ENCODE measurements around the gene GFAP. TPM values are rescaled to one million over a fixed set of nuclear protein-coding genes. Genes with fewer than 3 reads are reported as not detected.
A peak's percentile ranks its signal among the peaks of the same experiment; 100 is the strongest.

Gene GFAP
- total RNA-seq, 3 donors from 2014 or later = 4.2 to 37.0 (median 11.8) TPM

DNA sequence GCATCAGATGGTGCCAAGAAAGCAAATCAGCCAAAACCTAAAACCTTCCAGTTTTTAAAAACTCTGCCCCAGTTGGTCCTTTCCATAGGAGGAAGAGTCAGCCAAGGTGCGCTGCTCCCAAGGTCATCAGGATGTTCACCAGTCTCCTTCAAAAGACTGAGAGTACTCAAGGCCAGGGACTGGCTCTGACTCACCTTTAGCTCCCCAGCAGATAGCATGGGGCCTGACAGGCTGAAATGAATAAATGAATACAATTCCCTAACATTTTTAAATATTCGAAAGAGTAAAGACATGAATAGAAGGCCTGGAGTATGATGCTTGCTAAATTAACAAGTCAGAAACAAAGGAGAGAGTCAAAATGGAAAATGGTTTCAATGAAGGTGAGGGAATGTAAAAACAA, 35.2 kb downstream of the GFAP start:
- intact Hi-C loops (cut with DNase I; ENCODE audit: low total_unique reads) = no loop called here
- no peak overlapping the region for H3K27ac ChIP-seq
- no peak for DNase-seq (ENCODE audit: low spot score in 2 of 2)
- no peaks in the 10 kb centered on the region for H3K4me1 ChIP-seq
- H3K27me3 ChIP-seq = no peaks in the 10 kb centered on the region
- no peak for TF ChIP-seq POLR2A (IDR thresholded peaks at IDR 0.05)
- TF ChIP-seq, protein P1, sequence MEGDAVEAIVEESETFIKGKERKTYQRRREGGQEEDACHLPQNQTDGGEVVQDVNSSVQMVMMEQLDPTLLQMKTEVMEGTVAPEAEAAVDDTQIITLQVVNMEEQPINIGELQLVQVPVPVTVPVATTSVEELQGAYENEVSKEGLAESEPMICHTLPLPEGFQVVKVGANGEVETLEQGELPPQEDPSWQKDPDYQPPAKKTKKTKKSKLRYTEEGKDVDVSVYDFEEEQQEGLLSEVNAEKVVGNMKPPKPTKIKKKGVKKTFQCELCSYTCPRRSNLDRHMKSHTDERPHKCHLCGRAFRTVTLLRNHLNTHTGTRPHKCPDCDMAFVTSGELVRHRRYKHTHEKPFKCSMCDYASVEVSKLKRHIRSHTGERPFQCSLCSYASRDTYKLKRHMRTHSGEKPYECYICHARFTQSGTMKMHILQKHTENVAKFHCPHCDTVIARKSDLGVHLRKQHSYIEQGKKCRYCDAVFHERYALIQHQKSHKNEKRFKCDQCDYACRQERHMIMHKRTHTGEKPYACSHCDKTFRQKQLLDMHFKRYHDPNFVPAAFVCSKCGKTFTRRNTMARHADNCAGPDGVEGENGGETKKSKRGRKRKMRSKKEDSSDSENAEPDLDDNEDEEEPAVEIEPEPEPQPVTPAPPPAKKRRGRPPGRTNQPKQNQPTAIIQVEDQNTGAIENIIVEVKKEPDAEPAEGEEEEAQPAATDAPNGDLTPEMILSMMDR (IDR thresholded peaks at IDR 0.05) = no peak
- no peak for TF ChIP-seq POLR2AphosphoS5 (IDR thresholded peaks at IDR 0.05)
- no peaks in the 10 kb centered on the region for H3K9me3 ChIP-seq
- peaks cover 18% of the 10 kb centered on the region for H3K36me3 ChIP-seq
- no peak overlapping the region for H3K4me3 ChIP-seq

DNA sequence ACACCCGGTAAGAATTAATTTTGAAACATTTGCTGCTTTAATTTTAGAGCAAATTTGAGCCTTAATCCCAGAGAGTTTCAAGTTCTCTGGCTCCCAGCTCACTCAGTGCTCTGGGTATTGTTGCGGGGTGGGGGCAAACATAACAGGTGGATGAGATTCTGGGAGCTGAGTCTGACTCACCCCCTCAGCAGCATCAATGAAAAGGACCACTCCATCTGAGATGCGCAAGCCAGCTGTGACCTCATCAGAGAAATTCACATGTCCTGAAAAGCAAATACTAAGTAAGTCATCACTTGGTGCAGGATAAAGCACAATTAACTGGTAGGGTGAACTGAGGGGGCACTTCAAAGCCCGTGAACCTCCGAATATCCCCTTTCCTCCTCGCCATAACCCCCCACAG, 35.9 kb downstream of the GFAP start:
- Histone ChIP-seq H3K27me3 (no peaks in the 10 kb centered on the region), H3K27ac (no peak overlapping the region), H3K4me3 (no peak overlapping the region), H3K4me1 (no peaks in the 10 kb centered on the region), H3K9me3 (no peaks in the 10 kb centered on the region), H3K36me3 (peaks cover 15% of the 10 kb centered on the region)
- TF ChIP-seq, protein P1 (IDR thresholded peaks at IDR 0.05) = no peak
- no peak for TF ChIP-seq POLR2AphosphoS5 (IDR thresholded peaks at IDR 0.05)
- no peak for TF ChIP-seq POLR2A (IDR thresholded peaks at IDR 0.05)
- intact Hi-C loops (cut with DNase I; ENCODE audit: low total_unique reads) = no loop called here
- no peak for DNase-seq (ENCODE audit: low spot score in 2 of 2)

DNA sequence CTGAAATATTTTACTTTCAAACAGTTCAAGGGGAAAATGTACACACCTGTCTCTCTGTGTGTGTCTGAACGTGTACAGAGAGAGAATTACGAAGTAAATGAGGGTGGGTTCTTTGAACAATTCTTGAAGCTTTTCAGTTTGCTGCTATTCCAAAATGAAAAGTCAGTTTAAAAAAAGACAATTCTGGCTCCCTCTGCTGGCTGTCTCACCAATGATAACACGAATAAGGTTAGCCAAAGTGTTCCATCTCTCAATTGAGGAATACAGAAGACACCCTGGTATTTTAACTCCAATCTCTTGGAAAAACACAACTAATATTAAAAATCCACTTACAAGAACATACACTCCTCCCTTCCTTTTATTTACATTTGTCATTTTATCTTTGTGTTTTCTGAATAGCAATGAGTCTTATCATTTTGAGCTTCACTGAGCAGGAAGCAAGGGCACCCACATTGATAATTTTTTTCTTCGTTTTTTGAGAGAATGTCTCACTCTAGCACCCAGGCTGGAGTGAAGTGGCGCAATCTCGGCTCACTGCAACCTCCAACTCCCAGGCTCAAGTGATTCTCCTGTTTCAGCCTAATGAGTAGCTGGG, 36.6 kb downstream of the GFAP start:
- no peak overlapping the region for H3K27ac ChIP-seq
- no peaks in the 10 kb centered on the region for H3K27me3 ChIP-seq
- H3K36me3 ChIP-seq = peaks cover 15% of the 10 kb centered on the region
- H3K9me3 ChIP-seq = no peaks in the 10 kb centered on the region
- H3K4me1 ChIP-seq = no peaks in the 10 kb centered on the region
- TF ChIP-seq, protein P1 (IDR thresholded peaks at IDR 0.05) = peak; percentile 21 to 30 (median 23)
- TF ChIP-seq POLR2A (IDR thresholded peaks at IDR 0.05) = no peak
- intact Hi-C loops (cut with DNase I; ENCODE audit: low total_unique reads) = no loop called here
- DNase-seq (ENCODE audit: low spot score in 2 of 2) = no peak
- no peak overlapping the region for H3K4me3 ChIP-seq

DNA sequence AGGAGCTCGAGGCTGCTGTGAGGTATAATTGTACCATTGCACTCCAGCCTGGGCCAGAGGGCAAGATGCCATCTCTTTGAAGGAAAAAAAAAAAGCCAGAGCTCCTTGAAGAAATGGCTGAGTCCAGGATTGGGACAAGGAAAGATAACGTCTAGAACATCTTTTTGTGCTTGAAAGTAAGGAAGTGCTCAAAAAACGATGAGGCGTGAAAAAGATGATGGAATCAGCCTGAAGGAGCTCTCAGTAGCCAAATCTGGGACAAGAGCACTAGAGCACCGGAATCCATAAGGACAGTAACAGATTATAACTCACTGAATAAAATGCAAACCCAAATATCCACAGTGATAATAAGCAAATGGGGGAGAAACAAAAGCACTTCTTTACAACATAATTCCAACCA, 38.2 kb downstream of the GFAP start:
- Histone ChIP-seq H3K4me1 (no peaks in the 10 kb centered on the region), H3K27ac (no peak overlapping the region), H3K27me3 (no peaks in the 10 kb centered on the region), H3K4me3 (no peak overlapping the region), H3K9me3 (no peaks in the 10 kb centered on the region), H3K36me3 (peaks cover 9% of the 10 kb centered on the region)
- no peak for DNase-seq (ENCODE audit: low spot score in 2 of 2)
- TF ChIP-seq POLR2A (IDR thresholded peaks at IDR 0.05) = no peak
- TF ChIP-seq, protein P1 (IDR thresholded peaks at IDR 0.05) = no peak
- TF ChIP-seq POLR2AphosphoS5 (IDR thresholded peaks at IDR 0.05) = no peak
- intact Hi-C loops (cut with DNase I; ENCODE audit: low total_unique reads) = no loop called here

DNA sequence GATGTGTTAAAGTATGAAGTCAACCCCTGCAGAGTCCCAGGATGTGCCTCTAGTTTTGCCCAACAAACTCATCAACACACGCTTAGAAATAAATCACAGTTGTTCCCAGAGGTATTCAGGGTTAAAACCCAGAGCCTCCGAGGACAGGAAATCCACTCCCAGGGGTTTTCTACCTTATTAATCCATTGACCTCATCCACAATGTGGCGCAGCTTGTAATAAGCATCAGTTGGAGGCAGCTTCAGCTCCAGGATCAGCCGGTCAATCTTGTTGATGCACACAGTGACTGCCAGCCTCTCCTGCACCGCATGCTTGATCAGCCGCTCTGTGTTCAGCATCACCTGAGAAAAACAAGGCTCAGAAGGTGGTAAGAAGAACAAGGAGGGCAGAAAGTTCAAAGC, 39.5 kb downstream of the GFAP start:
- intact Hi-C loops (cut with DNase I; ENCODE audit: low total_unique reads) = no loop called here
- Histone ChIP-seq H3K9me3 (no peaks in the 10 kb centered on the region), H3K27me3 (no peaks in the 10 kb centered on the region), H3K4me1 (no peaks in the 10 kb centered on the region), H3K36me3 (peaks cover 8% of the 10 kb centered on the region), H3K27ac (no peak overlapping the region), H3K4me3 (no peak overlapping the region)
- TF ChIP-seq, protein P1 (IDR thresholded peaks at IDR 0.05) = no peak
- TF ChIP-seq POLR2A (IDR thresholded peaks at IDR 0.05) = no peak
- no peak for DNase-seq (ENCODE audit: low spot score in 2 of 2)
